ENCODE measurements around the gene FBN3. TPM values are rescaled to one million over a fixed set of nuclear protein-coding genes. Genes with fewer than 3 reads are reported as not detected.

FBN3 gene
- total and polyA plus RNA-seq, 3 donors from 2014 or later = 0.62 to 17.8 (median 2.3) TPM

- no peak for TF ChIP-seq POLR2A (IDR thresholded peaks at IDR 0.05)
- Histone ChIP-seq H3K36me3 (ENCODE audit: low read depth, missing control alignments) (no peaks in the 10 kb centered on the region), H3K27me3 (no peaks in the 10 kb centered on the region), H3K9me3 (no peaks in the 10 kb centered on the region), H3K4me3 (no peak overlapping the region), H3K27ac (no peak overlapping the region), H3K4me1 (no peaks in the 10 kb centered on the region)
- WGBS, 2 donors = 69 to 77% methylated on average over 7 to 15 of the region's 19 CpGs
- intact Hi-C loops (cut with DNase I; ENCODE audit: low total_unique reads) = no loop called here
- peak; percentile 33 for DNase-seq
These were observed 59.5 kb downstream of the FBN3 start for GRCh38 chr19:8089664-8090601.

GRCh38 chr19:8088752-8089663, 60.4 kb downstream of the FBN3 start:
- intact Hi-C loops (cut with DNase I; ENCODE audit: low total_unique reads) = no loop called here
- TF ChIP-seq POLR2A (IDR thresholded peaks at IDR 0.05) = no peak
- no peak for TF ChIP-seq CTCF (IDR thresholded peaks at IDR 0.05)
- Histone ChIP-seq H3K36me3 (ENCODE audit: low read depth, missing control alignments) (no peaks in the 10 kb centered on the region), H3K4me3 (no peak overlapping the region), H3K27me3 (no peaks in the 10 kb centered on the region), H3K9me3 (no peaks in the 10 kb centered on the region), H3K4me1 (no peaks in the 10 kb centered on the region), H3K27ac (no peak overlapping the region)
- DNase-seq = no peak
- 64 to 76% methylated on average over 3 to 8 of the region's 8 CpGs for WGBS, 2 donors

GRCh38 chr19:8087876-8088275, 61.5 kb downstream of the FBN3 start:
- no peak overlapping the region for H3K4me3 ChIP-seq
- no peaks in the 10 kb centered on the region for H3K27me3 ChIP-seq
- no peaks in the 10 kb centered on the region for H3K36me3 ChIP-seq (ENCODE audit: low read depth, missing control alignments)
- H3K4me1 ChIP-seq = no peaks in the 10 kb centered on the region
- no peak overlapping the region for H3K27ac ChIP-seq
- intact Hi-C loops (cut with DNase I; ENCODE audit: low total_unique reads) = no loop called here
- WGBS, 2 donors = 91 to 92% methylated on average over 7 to 15 of the region's 15 CpGs
- no peak for DNase-seq
- TF ChIP-seq POLR2A (IDR thresholded peaks at IDR 0.05) (no peak), CTCF (IDR thresholded peaks at IDR 0.05) (no peak)
- H3K9me3 ChIP-seq = no peaks in the 10 kb centered on the region

- DNase-seq = no peak
- 94 to 97% methylated on average over 13 of the region's 13 CpGs for WGBS, 2 donors
- H3K27ac ChIP-seq = no peak overlapping the region
- no peak overlapping the region for H3K4me3 ChIP-seq
- TF ChIP-seq CTCF (IDR thresholded peaks at IDR 0.05) (no peak), POLR2A (IDR thresholded peaks at IDR 0.05) (no peak)
- no peaks in the 10 kb centered on the region for H3K4me1 ChIP-seq
- no peaks in the 10 kb centered on the region for H3K9me3 ChIP-seq
- H3K27me3 ChIP-seq = no peaks in the 10 kb centered on the region
- H3K36me3 ChIP-seq (ENCODE audit: low read depth, missing control alignments) = no peaks in the 10 kb centered on the region
- intact Hi-C loops (cut with DNase I; ENCODE audit: low total_unique reads) = no loop called here
These were observed 62.5 kb downstream of the FBN3 start for GRCh38 chr19:8086849-8087248.

All from testis (tissue), 3 donors.